Glutamatergic neuron (in vitro differentiated cells): ENCODE measurements around the gene FOXN3. TPM values are rescaled to one million over a fixed set of nuclear protein-coding genes. Genes with fewer than 3 reads are reported as not detected.

Experiments used
- DNase-seq: peaks from one replicate; pipeline ENCODE4 v3.0.0; 2022
- H3K27ac Mint-ChIP-seq: one replicate; pipeline ENCODE4 v1.8.0; 2020; ENCODE audit warnings: mild to moderate bottlenecking, mixed read lengths, inconsistent platforms; ENCODE audit not compliant: unreplicated experiment
- H3K27me3 Mint-ChIP-seq: one replicate; pipeline ENCODE4 v1.8.0; 2020; ENCODE audit warnings: mild to moderate bottlenecking, moderate library complexity, mixed read lengths, inconsistent platforms; ENCODE audit not compliant: unreplicated experiment
- H3K36me3 Mint-ChIP-seq: one replicate; pipeline ENCODE4 v1.8.0; 2020; ENCODE audit warnings: mild to moderate bottlenecking, mixed read lengths, inconsistent platforms; ENCODE audit not compliant: unreplicated experiment
- H3K4me1 Mint-ChIP-seq: one replicate; pipeline ENCODE4 v1.8.0; 2020; ENCODE audit warnings: mild to moderate bottlenecking, low read depth, mixed read lengths, inconsistent platforms; ENCODE audit not compliant: unreplicated experiment
- H3K4me3 Mint-ChIP-seq: one replicate; pipeline ENCODE4 v1.8.0; 2020; ENCODE audit warnings: mild to moderate bottlenecking, mixed read lengths, inconsistent platforms; ENCODE audit not compliant: unreplicated experiment
- H3K9me3 Mint-ChIP-seq: one replicate; pipeline ENCODE4 v1.8.0; 2020; ENCODE audit warnings: mild to moderate bottlenecking, moderate library complexity, mixed read lengths, inconsistent platforms; ENCODE audit not compliant: unreplicated experiment
- total RNA-seq: library from RNA; stranded (reverse); fragmentation: NEBNext Ultra II Directional; extraction: Animal tissue kit (Norgen Biotek cat#: 25700); gene quantifications from one replicate; pipeline ENCODE4 v1.2.1, GENCODE V29; 2021; ENCODE audit not compliant: unreplicated experiment
- TF ChIP-seq, protein P1 (sequence below): fragments of 200-600 bp; sonication (generic); IDR thresholded peaks from one replicate; pipeline ENCODE4 v1.5.0; 2021; ENCODE audit not compliant: partially characterized antibody, unreplicated experiment

Gene FOXN3
- total RNA-seq, 1 donor from 2014 or later, result 139 TPM

GRCh38 chr14:89288114-89288513 lies 128.9 kb downstream of the FOXN3 start:
- Mint-ChIP-seq H3K4me3 (no peak overlapping the region), H3K27me3 (peaks cover 15% of the 10 kb centered on the region), H3K4me1 (peaks cover 26% of the 10 kb centered on the region), H3K36me3 (peaks cover 5% of the 10 kb centered on the region), H3K9me3 (peaks cover 6% of the 10 kb centered on the region), H3K27ac (no peak overlapping the region)
- DNase-seq, result no peak
- TF ChIP-seq, protein P1, sequence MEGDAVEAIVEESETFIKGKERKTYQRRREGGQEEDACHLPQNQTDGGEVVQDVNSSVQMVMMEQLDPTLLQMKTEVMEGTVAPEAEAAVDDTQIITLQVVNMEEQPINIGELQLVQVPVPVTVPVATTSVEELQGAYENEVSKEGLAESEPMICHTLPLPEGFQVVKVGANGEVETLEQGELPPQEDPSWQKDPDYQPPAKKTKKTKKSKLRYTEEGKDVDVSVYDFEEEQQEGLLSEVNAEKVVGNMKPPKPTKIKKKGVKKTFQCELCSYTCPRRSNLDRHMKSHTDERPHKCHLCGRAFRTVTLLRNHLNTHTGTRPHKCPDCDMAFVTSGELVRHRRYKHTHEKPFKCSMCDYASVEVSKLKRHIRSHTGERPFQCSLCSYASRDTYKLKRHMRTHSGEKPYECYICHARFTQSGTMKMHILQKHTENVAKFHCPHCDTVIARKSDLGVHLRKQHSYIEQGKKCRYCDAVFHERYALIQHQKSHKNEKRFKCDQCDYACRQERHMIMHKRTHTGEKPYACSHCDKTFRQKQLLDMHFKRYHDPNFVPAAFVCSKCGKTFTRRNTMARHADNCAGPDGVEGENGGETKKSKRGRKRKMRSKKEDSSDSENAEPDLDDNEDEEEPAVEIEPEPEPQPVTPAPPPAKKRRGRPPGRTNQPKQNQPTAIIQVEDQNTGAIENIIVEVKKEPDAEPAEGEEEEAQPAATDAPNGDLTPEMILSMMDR, result no peak

DNA sequence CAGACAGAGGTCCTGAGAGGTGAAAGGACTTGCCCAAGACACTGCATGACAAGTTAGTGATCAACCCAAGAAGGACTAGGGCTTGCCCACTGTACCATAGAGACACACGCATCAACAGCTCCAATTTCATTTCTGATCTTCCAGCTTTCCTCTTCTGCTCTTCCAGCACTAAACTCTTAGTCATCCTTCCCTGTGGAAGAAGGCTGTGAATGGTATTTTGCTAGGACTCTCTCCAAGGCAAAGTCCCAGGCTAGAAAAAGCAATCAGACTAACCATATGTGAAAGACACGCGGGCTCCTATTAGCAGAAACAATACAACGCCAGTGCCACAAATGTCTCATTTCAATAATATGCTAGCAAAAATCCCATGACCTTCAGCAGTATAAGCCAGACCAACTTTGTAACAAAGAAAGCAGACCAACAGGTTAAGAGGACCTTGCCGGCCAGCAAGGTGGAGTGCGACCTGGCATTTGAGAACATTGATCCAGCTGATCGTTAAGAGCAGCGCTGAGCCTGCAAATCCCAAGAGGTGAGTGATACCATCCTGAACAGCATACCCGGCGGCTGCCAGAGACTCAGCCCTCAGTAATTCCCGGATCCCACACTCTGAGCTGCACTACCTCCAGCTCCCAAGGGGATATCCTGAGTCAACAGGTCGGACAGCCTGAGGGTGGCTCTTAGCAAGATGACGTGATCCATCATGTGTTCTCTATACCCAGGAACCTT lies 132.5 kb downstream of the FOXN3 start:
- peak; percentile 31 for DNase-seq
- TF ChIP-seq, protein P1, result no peak
- peak overlapping the region; percentile 34 for H3K27ac Mint-ChIP-seq
- H3K4me1 Mint-ChIP-seq, result peaks cover 19% of the 10 kb centered on the region
- peaks cover 6% of the 10 kb centered on the region for H3K27me3 Mint-ChIP-seq
- no peak overlapping the region for H3K4me3 Mint-ChIP-seq
- H3K36me3 Mint-ChIP-seq, result peaks cover 5% of the 10 kb centered on the region
- peaks cover 2% of the 10 kb centered on the region for H3K9me3 Mint-ChIP-seq

DNA sequence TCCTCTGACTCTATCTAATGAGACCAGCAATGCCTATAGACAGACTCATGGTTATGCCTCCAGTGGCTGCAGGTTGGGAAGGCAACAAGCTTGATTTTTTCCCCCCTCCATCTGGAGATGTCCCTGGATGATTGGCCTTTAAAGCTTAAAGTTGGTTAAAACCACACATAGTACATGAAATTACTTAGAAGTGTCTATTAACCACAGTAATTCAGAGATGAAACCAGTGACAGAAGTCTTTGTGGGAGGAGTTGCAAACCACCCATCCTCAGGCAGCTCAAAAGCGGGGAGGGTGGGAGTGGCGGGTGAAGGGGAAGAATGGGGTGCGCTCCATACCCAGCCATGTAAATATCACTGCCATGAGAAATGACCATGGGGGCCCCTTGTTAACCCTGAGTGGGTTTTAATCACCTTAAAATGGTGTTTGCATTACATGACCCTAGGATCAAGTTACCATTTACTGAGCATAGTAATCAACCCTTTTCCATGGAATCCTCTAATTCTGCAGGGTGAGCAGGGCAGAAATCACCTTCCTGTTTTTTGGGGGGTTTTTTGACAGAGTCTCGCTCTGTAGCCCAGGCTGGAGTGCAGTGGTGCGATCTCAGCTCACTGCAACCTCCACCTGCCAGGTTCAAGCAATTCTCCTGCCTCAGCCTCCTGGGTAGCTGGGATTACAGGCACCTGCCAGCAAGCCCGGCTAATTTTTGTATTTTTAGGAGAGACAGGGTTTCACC lies 133.5 kb downstream of the FOXN3 start:
- peaks cover 2% of the 10 kb centered on the region for H3K9me3 Mint-ChIP-seq
- DNase-seq, result no peak
- no peak overlapping the region for H3K27ac Mint-ChIP-seq
- peaks cover 6% of the 10 kb centered on the region for H3K27me3 Mint-ChIP-seq
- H3K4me3 Mint-ChIP-seq, result no peak overlapping the region
- peaks cover 5% of the 10 kb centered on the region for H3K36me3 Mint-ChIP-seq
- H3K4me1 Mint-ChIP-seq, result peaks cover 19% of the 10 kb centered on the region
- TF ChIP-seq, protein P1, result no peak

DNA sequence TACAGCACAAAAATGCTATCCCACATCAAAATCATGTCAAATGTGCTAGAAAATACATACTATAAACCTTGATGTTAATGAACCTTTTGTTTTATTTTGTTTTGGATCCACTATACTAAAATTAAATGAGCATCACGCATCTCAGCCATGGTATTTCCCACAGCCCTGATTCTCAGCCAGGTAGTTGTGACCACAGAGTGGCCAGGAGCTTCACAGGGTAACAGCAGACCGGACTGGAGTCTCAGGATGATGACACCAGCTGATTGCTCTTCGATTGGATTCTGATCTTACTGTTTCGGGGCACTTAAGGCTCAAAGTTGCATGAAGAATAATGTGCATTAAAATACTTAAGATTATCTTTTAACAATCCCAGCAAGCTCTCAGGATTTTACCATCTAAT lies 134.8 kb downstream of the FOXN3 start:
- Mint-ChIP-seq H3K27ac (no peak overlapping the region), H3K4me1 (peaks cover 27% of the 10 kb centered on the region), H3K36me3 (no peaks in the 10 kb centered on the region), H3K9me3 (peaks cover 2% of the 10 kb centered on the region), H3K27me3 (peaks cover 6% of the 10 kb centered on the region), H3K4me3 (no peak overlapping the region)
- DNase-seq, result no peak
- TF ChIP-seq, protein P1, result no peak

DNA sequence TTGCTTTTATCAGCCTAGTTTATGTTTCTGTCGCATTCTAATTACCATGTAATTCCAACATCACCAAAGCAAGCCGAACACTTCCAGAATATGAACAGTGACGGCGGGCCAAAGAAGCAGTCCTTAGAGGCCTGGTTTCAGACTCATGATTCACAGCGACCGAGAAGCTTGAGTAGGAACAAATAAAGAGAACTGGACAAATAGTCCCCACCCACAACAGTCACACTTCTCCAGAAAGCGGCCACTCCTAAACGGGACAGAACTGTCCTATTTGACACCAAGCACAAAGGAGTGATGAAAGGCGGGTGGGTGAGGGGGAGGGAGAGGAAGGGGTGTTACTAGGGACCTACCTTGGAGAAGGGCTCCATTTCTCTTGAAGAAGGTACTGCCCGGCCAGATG lies 136.4 kb downstream of the FOXN3 start:
- H3K4me1 Mint-ChIP-seq, result peaks cover 33% of the 10 kb centered on the region
- no peak overlapping the region for H3K27ac Mint-ChIP-seq
- TF ChIP-seq, protein P1, result no peak
- H3K27me3 Mint-ChIP-seq, result peaks cover 8% of the 10 kb centered on the region
- H3K9me3 Mint-ChIP-seq, result peaks cover 4% of the 10 kb centered on the region
- no peak overlapping the region for H3K4me3 Mint-ChIP-seq
- H3K36me3 Mint-ChIP-seq, result no peaks in the 10 kb centered on the region
- no peak for DNase-seq
